ENCODE measurements around the gene GABRG3. TPM values are rescaled to one million over a fixed set of nuclear protein-coding genes. Genes with fewer than 3 reads are reported as not detected.

Gene GABRG3
- total and polyA plus RNA-seq, 2 experiments from 2014 or later, result 0.10 to 1.4 TPM

GRCh38 chr15:27339138-27339537 lies 368.2 kb downstream of the GABRG3 start:
- Histone ChIP-seq H3K79me2 (replicated peaks; ENCODE audit: insufficient read depth) (no peaks in the 10 kb centered on the region), H3K9me2 (ENCODE audit: insufficient read depth) (no peaks in the 10 kb centered on the region), H3K27me3 (ENCODE audit: insufficient read depth) (no peaks in the 10 kb centered on the region), H2AFZ (no peak overlapping the region), H3K4me1 (ENCODE audit: insufficient read depth) (peaks cover 6% of the 10 kb centered on the region; the same call in 1 of the 2 replicates), H3F3A (replicated peaks; ENCODE audit: low read depth) (no peaks in the 10 kb centered on the region), H3K27ac (ENCODE audit: low read depth) (no peak overlapping the region), H3K4me3 (no peak overlapping the region), H3K36me3 (ENCODE audit: insufficient read depth) (no peaks in the 10 kb centered on the region), H4K20me1 (replicated peaks; ENCODE audit: insufficient read depth) (no peaks in the 10 kb centered on the region), H3K4me2 (no peak overlapping the region)
- Mint-ChIP-seq H3K9me3 (no peaks in the 10 kb centered on the region; the same call in 1 of the 3 replicates), H3K36me3 (ENCODE audit: low read depth) (no peaks in the 10 kb centered on the region), H3K4me1 (peaks cover 19% of the 10 kb centered on the region; the same call in 2 of the 3 replicates), H3K27me3 (ENCODE audit: insufficient read depth, low read depth, poor library complexity) (peaks cover 3% of the 10 kb centered on the region), H3K27ac (no peak overlapping the region), H3K4me3 (no peak overlapping the region)
- DNase-seq (ENCODE audit: low spot score), result peak; percentile 46
- TF ChIP-seq, protein P1, sequence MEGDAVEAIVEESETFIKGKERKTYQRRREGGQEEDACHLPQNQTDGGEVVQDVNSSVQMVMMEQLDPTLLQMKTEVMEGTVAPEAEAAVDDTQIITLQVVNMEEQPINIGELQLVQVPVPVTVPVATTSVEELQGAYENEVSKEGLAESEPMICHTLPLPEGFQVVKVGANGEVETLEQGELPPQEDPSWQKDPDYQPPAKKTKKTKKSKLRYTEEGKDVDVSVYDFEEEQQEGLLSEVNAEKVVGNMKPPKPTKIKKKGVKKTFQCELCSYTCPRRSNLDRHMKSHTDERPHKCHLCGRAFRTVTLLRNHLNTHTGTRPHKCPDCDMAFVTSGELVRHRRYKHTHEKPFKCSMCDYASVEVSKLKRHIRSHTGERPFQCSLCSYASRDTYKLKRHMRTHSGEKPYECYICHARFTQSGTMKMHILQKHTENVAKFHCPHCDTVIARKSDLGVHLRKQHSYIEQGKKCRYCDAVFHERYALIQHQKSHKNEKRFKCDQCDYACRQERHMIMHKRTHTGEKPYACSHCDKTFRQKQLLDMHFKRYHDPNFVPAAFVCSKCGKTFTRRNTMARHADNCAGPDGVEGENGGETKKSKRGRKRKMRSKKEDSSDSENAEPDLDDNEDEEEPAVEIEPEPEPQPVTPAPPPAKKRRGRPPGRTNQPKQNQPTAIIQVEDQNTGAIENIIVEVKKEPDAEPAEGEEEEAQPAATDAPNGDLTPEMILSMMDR (conservative IDR thresholded peaks at IDR 0.05; ENCODE audit: low read depth in 2 of 2), result peak in 1 of 2 experiments; percentile 47; a peak in 2 of 4 replicates
- TF ChIP-seq EZH2phosphoT487 (IDR thresholded peaks at IDR 0.05; ENCODE audit: unreplicated experiment), result no peak
- ATAC-seq, result peak; percentile 41; the same call in 2 of the 3 replicates

DNA sequence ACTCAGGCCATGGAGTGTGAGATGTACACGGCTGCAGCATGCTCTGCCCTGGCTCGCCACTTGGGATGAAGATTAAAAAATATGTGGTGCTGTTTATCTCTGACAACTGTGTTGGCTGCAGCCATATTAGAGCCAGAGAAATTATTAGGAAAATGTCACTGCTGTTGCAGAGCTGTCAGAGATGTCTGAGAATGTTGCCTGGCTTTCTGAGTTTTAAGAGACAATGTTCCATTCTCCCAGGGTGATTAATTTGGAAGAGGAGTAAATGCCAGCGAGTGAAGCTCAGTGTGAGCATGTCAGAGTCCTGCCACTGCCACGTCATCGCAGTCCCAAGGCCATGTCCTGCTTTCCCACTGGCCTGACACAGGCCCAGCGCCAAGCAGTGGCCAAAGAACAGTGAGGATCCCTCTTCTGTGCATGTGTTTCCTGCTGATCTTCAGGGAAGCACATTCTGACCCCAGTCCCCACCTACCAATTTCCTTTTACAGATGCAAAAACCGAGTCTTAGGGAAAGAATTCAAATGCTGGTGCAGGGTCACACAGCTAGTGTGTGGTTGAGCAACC lies 370.9 kb downstream of the GABRG3 start:
- TF ChIP-seq, protein P1 (conservative IDR thresholded peaks at IDR 0.05; ENCODE audit: low read depth in 2 of 2), result no peak
- TF ChIP-seq ETS1 (IDR thresholded peaks at IDR 0.05) (no peak), JUNB (IDR thresholded peaks at IDR 0.05; ENCODE audit: unreplicated experiment) (no peak), EZH2 (IDR thresholded peaks at IDR 0.05; ENCODE audit: low read depth, unreplicated experiment) (no peak), EZH2phosphoT487 (IDR thresholded peaks at IDR 0.05; ENCODE audit: unreplicated experiment) (no peak), REST (IDR thresholded peaks at IDR 0.05; ENCODE audit: unreplicated experiment) (no peak), ZNF331 (CRISPR knock-in tag; IDR thresholded peaks at IDR 0.05; ENCODE audit: low read depth) (no peak)
- H3K27ac Mint-ChIP-seq, result no peak overlapping the region
- H3K4me1 Mint-ChIP-seq, result peaks cover 26% of the 10 kb centered on the region
- 0 out of 2 replicates have a peak overlapping the region, but pooled peaks have one; percentile 47 for H2AFZ ChIP-seq
- H3K4me1 ChIP-seq (ENCODE audit: insufficient read depth), result peaks cover 6% of the 10 kb centered on the region; the same call in 1 of the 2 replicates
- no peaks in the 10 kb centered on the region for H4K20me1 ChIP-seq (replicated peaks; ENCODE audit: insufficient read depth)
- H3K36me3 ChIP-seq (ENCODE audit: insufficient read depth), result no peaks in the 10 kb centered on the region
- H3K27ac ChIP-seq (ENCODE audit: low read depth), result no peak overlapping the region
- no peak overlapping the region for H3K4me3 ChIP-seq
- no peaks in the 10 kb centered on the region for H3K27me3 ChIP-seq (ENCODE audit: insufficient read depth)
- no peaks in the 10 kb centered on the region for H3K27me3 Mint-ChIP-seq (ENCODE audit: insufficient read depth, low read depth, poor library complexity)
- H3K9me2 ChIP-seq (ENCODE audit: insufficient read depth), result no peaks in the 10 kb centered on the region
- no peak for DNase-seq (ENCODE audit: low spot score)
- no peaks in the 10 kb centered on the region for H3K36me3 Mint-ChIP-seq (ENCODE audit: low read depth)
- no peaks in the 10 kb centered on the region for H3F3A ChIP-seq (replicated peaks; ENCODE audit: low read depth)
- H3K79me2 ChIP-seq (replicated peaks; ENCODE audit: insufficient read depth), result no peaks in the 10 kb centered on the region
- no peak overlapping the region for H3K4me2 ChIP-seq
- H3K4me3 Mint-ChIP-seq, result no peak overlapping the region
- ATAC-seq, result peak; percentile 30; the same call in 1 of the 3 replicates
- no peaks in the 10 kb centered on the region; the same call in 2 of the 3 replicates for H3K9me3 Mint-ChIP-seq

All from GM23338 (cell line).